DMS53 treated with DMSO at 0.1 percent for 48 hours (cell line): ENCODE data around the gene CADM1.

Experiments
- DNase-seq: peaks from one replicate; lab custom pipeline; 2025; ENCODE audit not compliant: unreplicated experiment; lab: John Stamatoyannopoulos, UW

The CADM1 gene

GRCh38 chr11:115518983-115519628 is 14.9 kb upstream of the CADM1 start:
- peak; percentile 47 for DNase-seq

- DNase-seq, result no peak
Measured at GRCh38 chr11:115515647-115516395, 11.6 kb upstream of the CADM1 start.

- DNase-seq, result no peak
Measured at GRCh38 chr11:115506954-115507675, 2.9 kb upstream of the CADM1 start.

- DNase-seq, result no peak
Measured at GRCh38 chr11:115505175-115505574, 960 bp upstream of the CADM1 start.

- DNase-seq, result no peak
Measured at GRCh38 chr11:115503886-115504275, 334 bp downstream of the CADM1 start.

- no peak for DNase-seq
Measured at GRCh38 chr11:115503083-115503885, 931 bp downstream of the CADM1 start.

- DNase-seq, result no peak
Measured at GRCh38 chr11:115502636-115503082, 1.6 kb downstream of the CADM1 start.

GRCh38 chr11:115501893-115502589 is 2.2 kb downstream of the CADM1 start:
- DNase-seq, result peak; percentile 42

- no peak for DNase-seq
Measured at GRCh38 chr11:115501502-115501892, 2.7 kb downstream of the CADM1 start.

GRCh38 chr11:115500547-115501501 is 3.4 kb downstream of the CADM1 start:
- peak; percentile 30 for DNase-seq

GRCh38 chr11:115499891-115500290 is 4.3 kb downstream of the CADM1 start:
- DNase-seq, result no peak

GRCh38 chr11:115499241-115499799 is 4.9 kb downstream of the CADM1 start:
- no peak for DNase-seq

- DNase-seq, result peak; percentile 94
Measured at GRCh38 chr11:115498354-115498753, 5.9 kb downstream of the CADM1 start.

GRCh38 chr11:115497303-115497702 is 6.9 kb downstream of the CADM1 start:
- DNase-seq, result no peak

- no peak for DNase-seq
Measured at GRCh38 chr11:115496892-115497291, 7.3 kb downstream of the CADM1 start.

- DNase-seq, result peak; percentile 31
Measured at GRCh38 chr11:115493905-115494304, 10.3 kb downstream of the CADM1 start.

GRCh38 chr11:115493488-115493887 is 10.7 kb downstream of the CADM1 start:
- no peak for DNase-seq

- DNase-seq, result no peak
Measured at GRCh38 chr11:115489466-115489865, 14.7 kb downstream of the CADM1 start.

GRCh38 chr11:115488945-115489344 is 15.3 kb downstream of the CADM1 start:
- DNase-seq, result no peak
